ENCODE data around the gene DZIP1. TPM values are rescaled to one million over a fixed set of nuclear protein-coding genes. Genes with fewer than 3 reads are reported as not detected.
A peak's percentile ranks its signal among the peaks of the same experiment; 100 is the strongest.
"Not testable (repeated sequence)": the region's sequence is repeated elsewhere in the genome, so short reads cannot be mapped to it uniquely, and the experiment has no call there.

The DZIP1 gene
- total RNA-seq (52.2 TPM), polyA plus RNA-seq (22.9 TPM)

- peak within 1 kb of the TSS; percentile 19 for H3K27ac ChIP-seq (ENCODE audit: low read depth)
- WGBS = 2% methylated on average over 30 of the region's 30 CpGs
- DNase-seq (ENCODE audit: extremely low spot score) = peak; percentile 52
- H3K4me3 ChIP-seq (ENCODE audit: low read depth, low read length) = peak within 1 kb of the TSS; percentile 70
- no peaks in the 10 kb centered on the region for H3K4me1 ChIP-seq (ENCODE audit: insufficient read depth)
- no peaks in the 10 kb centered on the region for H3K36me3 ChIP-seq (ENCODE audit: insufficient read depth)
Measured at GRCh38 chr13:95644601-95645052, at the start of gene DZIP1. DZIP1 (minus strand) TSS chr13:95644706; CDS start chr13:95642029, 2,677 bp downstream.

- not testable (repeated sequence) for DNase-seq (ENCODE audit: extremely low spot score); H3K36me3 ChIP-seq (ENCODE audit: insufficient read depth); H3K27ac ChIP-seq (ENCODE audit: low read depth); H3K4me1 ChIP-seq (ENCODE audit: insufficient read depth); H3K4me3 ChIP-seq (ENCODE audit: low read depth, low read length)
- 98% methylated on average over 28 of the region's 28 CpGs for WGBS
Measured at GRCh38 chr13:95690986-95691385, 46.5 kb upstream of the DZIP1 start.

- no peaks in the 10 kb centered on the region for H3K36me3 ChIP-seq (ENCODE audit: insufficient read depth)
- no peak overlapping the region for H3K4me3 ChIP-seq (ENCODE audit: low read depth, low read length)
- WGBS = 96% methylated on average over 3 of the region's 3 CpGs
- no peak overlapping the region for H3K27ac ChIP-seq (ENCODE audit: low read depth)
- no peak for DNase-seq (ENCODE audit: extremely low spot score)
- H3K4me1 ChIP-seq (ENCODE audit: insufficient read depth) = no peaks in the 10 kb centered on the region
Measured at GRCh38 chr13:95689582-95689926, 45.0 kb upstream of the DZIP1 start.

- not testable (repeated sequence) for DNase-seq (ENCODE audit: extremely low spot score); H3K4me3 ChIP-seq (ENCODE audit: low read depth, low read length); H3K27ac ChIP-seq (ENCODE audit: low read depth); H3K4me1 ChIP-seq (ENCODE audit: insufficient read depth); H3K36me3 ChIP-seq (ENCODE audit: insufficient read depth)
- 96% methylated on average over 5 of the region's 5 CpGs for WGBS
Measured at GRCh38 chr13:95684960-95685359, 40.5 kb upstream of the DZIP1 start.

- Histone ChIP-seq H3K4me1 (ENCODE audit: insufficient read depth) (no peaks in the 10 kb centered on the region), H3K4me3 (ENCODE audit: low read depth, low read length) (no peak overlapping the region), H3K27ac (ENCODE audit: low read depth) (no peak overlapping the region), H3K36me3 (ENCODE audit: insufficient read depth) (no peaks in the 10 kb centered on the region)
- WGBS = 68% methylated on average over 2 of the region's 2 CpGs
- DNase-seq (ENCODE audit: extremely low spot score) = no peak
Measured at GRCh38 chr13:95684418-95684817, 39.9 kb upstream of the DZIP1 start.

GRCh38 chr13:95679722-95680121, 35.2 kb upstream of the DZIP1 start:
- H3K4me3 ChIP-seq (ENCODE audit: low read depth, low read length) = no peak overlapping the region
- 39% methylated on average over 2 of the region's 2 CpGs for WGBS
- H3K27ac ChIP-seq (ENCODE audit: low read depth) = no peak overlapping the region
- H3K4me1 ChIP-seq (ENCODE audit: insufficient read depth) = no peaks in the 10 kb centered on the region
- H3K36me3 ChIP-seq (ENCODE audit: insufficient read depth) = no peaks in the 10 kb centered on the region
- DNase-seq (ENCODE audit: extremely low spot score) = no peak

- no peak overlapping the region for H3K27ac ChIP-seq (ENCODE audit: low read depth)
- DNase-seq (ENCODE audit: extremely low spot score) = no peak
- no peaks in the 10 kb centered on the region for H3K4me1 ChIP-seq (ENCODE audit: insufficient read depth)
- 74% methylated on average over 4 of the region's 4 CpGs for whole genome bisulfite sequencing
- no peak overlapping the region for H3K4me3 ChIP-seq (ENCODE audit: low read depth, low read length)
- no peaks in the 10 kb centered on the region for H3K36me3 ChIP-seq (ENCODE audit: insufficient read depth)
Measured at GRCh38 chr13:95678967-95679366, 34.5 kb upstream of the DZIP1 start.

- no peak for DNase-seq (ENCODE audit: extremely low spot score)
- peak overlapping the region; percentile 85 for H3K4me3 ChIP-seq (ENCODE audit: low read depth, low read length)
- no peaks in the 10 kb centered on the region for H3K4me1 ChIP-seq (ENCODE audit: insufficient read depth)
- under 1% methylated on average over 30 of the region's 30 CpGs for WGBS
- H3K36me3 ChIP-seq (ENCODE audit: insufficient read depth) = no peaks in the 10 kb centered on the region
- H3K27ac ChIP-seq (ENCODE audit: low read depth) = peak overlapping the region; percentile 89
Measured at GRCh38 chr13:95677564-95678266, 33.2 kb upstream of the DZIP1 start.

GRCh38 chr13:95676762-95677563, 32.5 kb upstream of the DZIP1 start, which contains the start of gene DNAJC3:
DNAJC3 (plus strand) TSS chr13:95677139; CDS start chr13:95677256, 117 bp downstream.
- Histone ChIP-seq H3K27ac (ENCODE audit: low read depth) (peak within 1 kb of the TSS; percentile 89), H3K4me1 (ENCODE audit: insufficient read depth) (no peaks in the 10 kb centered on the region), H3K4me3 (ENCODE audit: low read depth, low read length) (peak within 1 kb of the TSS; percentile 85), H3K36me3 (ENCODE audit: insufficient read depth) (no peaks in the 10 kb centered on the region)
- peak; percentile 89 for DNase-seq (ENCODE audit: extremely low spot score)
- WGBS = under 1% methylated on average over 90 of the region's 90 CpGs

GRCh38 chr13:95676105-95676761, 31.7 kb upstream of the DZIP1 start:
- Histone ChIP-seq H3K36me3 (ENCODE audit: insufficient read depth) (no peaks in the 10 kb centered on the region), H3K27ac (ENCODE audit: low read depth) (peak overlapping the region; percentile 86), H3K4me3 (ENCODE audit: low read depth, low read length) (peak overlapping the region; percentile 44), H3K4me1 (ENCODE audit: insufficient read depth) (no peaks in the 10 kb centered on the region)
- WGBS = under 1% methylated on average over 32 of the region's 32 CpGs
- peak; percentile 29 for DNase-seq (ENCODE audit: extremely low spot score)

GRCh38 chr13:95671597-95671996, 27.1 kb upstream of the DZIP1 start:
- H3K4me3 ChIP-seq (ENCODE audit: low read depth, low read length) = no peak overlapping the region

GRCh38 chr13:95667235-95667634, 22.7 kb upstream of the DZIP1 start:
- not testable (repeated sequence) for DNase-seq (ENCODE audit: extremely low spot score); H3K4me1 ChIP-seq (ENCODE audit: insufficient read depth); H3K27ac ChIP-seq (ENCODE audit: low read depth); H3K36me3 ChIP-seq (ENCODE audit: insufficient read depth); H3K4me3 ChIP-seq (ENCODE audit: low read depth, low read length)

More at GRCh38 chr13:95671597-95671996, 27.1 kb upstream of the DZIP1 start:
- Histone ChIP-seq H3K4me1 (ENCODE audit: insufficient read depth) (no peaks in the 10 kb centered on the region), H3K36me3 (ENCODE audit: insufficient read depth) (no peaks in the 10 kb centered on the region), H3K27ac (ENCODE audit: low read depth) (no peak overlapping the region)
- WGBS = 96% methylated on average over 5 of the region's 5 CpGs
- no peak for DNase-seq (ENCODE audit: extremely low spot score)

- DNase-seq (ENCODE audit: extremely low spot score) = no peak
- Histone ChIP-seq H3K4me3 (ENCODE audit: low read depth, low read length) (no peak overlapping the region), H3K36me3 (ENCODE audit: insufficient read depth) (no peaks in the 10 kb centered on the region), H3K4me1 (ENCODE audit: insufficient read depth) (no peaks in the 10 kb centered on the region), H3K27ac (ENCODE audit: low read depth) (no peak overlapping the region)
Measured at GRCh38 chr13:95660981-95661581, 16.6 kb upstream of the DZIP1 start.

Data from urinary bladder (tissue), 4 donors.